Amygdala (tissue), 56 donors: ENCODE data around the gene CDKL1.
"Not testable (repeated sequence)": the region's sequence is repeated elsewhere in the genome, so short reads cannot be mapped to it uniquely, and the experiment has no call there.

ENCODE experiments used
- DNase-seq, 56 donors: peaks; one replicate each; lab custom pipeline; 2025; lab: John Stamatoyannopoulos, UW

The CDKL1 gene

DNA sequence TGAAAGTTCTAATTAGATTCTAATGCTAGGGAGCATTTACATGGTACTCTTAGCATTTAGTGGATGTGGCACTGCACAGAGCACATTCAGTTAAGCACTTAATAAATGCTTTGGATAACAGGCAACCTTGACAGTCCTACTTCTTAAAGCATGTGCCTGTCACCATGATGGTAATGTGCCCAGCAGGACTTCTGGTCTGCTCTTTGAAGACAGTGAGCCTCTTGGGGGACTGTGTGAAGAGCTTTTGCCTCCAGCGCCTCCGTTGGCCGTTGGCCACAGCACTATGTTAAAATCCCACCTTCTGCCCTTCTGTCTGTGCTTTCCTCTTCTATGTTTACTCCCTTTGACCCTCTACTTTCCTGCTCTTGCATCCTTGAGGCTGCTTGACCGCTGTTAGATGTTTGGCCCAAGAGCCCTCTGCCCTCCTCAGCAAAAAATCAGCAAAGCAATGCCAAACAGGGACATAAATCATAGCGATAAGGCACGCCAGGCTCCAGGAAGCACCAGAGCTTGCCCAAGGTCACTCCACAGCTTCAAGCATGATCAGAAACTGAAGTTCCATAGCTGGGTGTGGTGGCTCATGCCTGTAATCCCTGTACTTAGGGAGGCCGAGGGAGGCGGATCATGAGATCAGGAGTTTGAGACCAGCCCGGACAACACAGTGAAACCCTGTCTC is 8.3 kb downstream of the CDKL1 start:
- DNase-seq, result no peak

GRCh38 chr14:50387548-50387947 is 9.1 kb downstream of the CDKL1 start:
- no peak for DNase-seq

DNA sequence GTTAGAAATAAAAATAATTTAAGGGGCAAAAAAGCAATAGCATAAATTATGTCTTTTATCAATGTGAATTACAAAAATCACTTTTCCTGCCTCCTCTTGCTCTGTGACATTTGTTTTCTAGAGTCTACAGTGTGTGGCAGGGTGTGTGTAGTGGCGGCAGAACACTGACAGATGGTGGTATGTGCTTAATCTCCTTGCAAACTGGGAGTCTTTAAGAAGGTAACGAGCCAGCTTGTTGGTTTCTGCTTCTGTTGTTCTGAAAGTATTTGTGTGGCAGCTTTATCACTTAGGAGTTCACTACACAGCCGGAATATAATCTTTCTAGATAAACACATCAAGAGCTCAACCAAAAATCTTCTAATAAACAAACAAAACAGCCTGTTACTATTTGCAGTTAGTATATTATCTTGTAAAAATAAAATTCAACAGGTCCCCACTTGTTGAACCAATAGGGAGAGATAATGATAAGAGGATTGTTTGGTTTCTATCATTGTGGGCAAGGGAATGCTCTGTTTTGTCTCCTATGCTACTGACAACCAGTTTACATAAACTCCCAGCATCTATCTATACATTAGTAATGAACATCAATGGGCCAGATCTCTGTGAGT is 13.0 kb downstream of the CDKL1 start:
- DNase-seq, result peak in 1 of 56 donors; percentile 11

GRCh38 chr14:50381823-50382287 is 14.8 kb downstream of the CDKL1 start:
- DNase-seq, result no peak

GRCh38 chr14:50381008-50381407 is 15.7 kb downstream of the CDKL1 start:
- no peak for DNase-seq

GRCh38 chr14:50380455-50380854 is 16.2 kb downstream of the CDKL1 start:
- DNase-seq, result no peak

DNA sequence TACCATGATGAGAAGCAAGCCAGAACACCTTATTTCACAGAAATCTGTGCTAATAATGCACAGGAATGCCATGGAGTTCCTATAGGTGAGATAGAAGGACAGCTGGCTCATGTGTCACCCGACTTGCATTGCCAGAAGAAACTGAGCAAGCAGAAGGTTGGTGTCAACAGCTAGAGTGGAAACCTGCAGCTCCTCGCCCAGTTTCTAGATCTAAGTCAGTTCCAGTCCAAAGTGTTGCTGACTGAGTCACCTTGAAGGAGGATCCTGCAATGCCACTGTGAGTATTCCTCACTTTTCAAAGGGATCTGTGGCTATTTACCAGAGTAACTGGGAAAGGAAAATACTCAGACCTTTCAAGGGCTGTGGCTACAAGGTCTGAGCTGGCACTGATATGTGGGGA is 17.1 kb downstream of the CDKL1 start:
- no peak for DNase-seq

DNA sequence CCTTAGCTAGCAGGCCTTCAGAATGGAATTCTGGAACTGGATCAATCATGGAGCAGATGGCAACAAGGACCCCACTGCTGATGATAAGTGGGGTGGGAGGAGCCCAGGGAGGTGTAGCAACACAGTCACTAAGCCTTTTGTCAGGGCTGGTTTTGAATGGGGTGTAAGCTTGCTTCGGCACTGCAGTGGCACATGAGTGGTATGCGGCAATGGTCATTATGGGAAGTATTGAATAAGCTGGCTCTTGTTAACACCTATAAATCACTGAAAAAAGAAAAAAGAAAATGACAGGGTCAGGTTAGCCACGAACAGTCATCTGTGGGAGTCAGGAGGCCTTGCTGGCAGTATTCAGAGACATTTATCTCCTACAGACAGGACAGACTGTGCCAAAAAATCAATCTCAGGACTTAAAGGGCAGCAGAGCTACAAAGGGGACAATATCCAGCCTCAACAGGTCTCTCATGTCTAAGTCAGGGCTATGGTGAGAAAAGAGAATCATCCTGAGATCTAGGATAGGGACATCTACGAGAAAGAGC is 19.1 kb downstream of the CDKL1 start:
- DNase-seq, result no peak

DNA sequence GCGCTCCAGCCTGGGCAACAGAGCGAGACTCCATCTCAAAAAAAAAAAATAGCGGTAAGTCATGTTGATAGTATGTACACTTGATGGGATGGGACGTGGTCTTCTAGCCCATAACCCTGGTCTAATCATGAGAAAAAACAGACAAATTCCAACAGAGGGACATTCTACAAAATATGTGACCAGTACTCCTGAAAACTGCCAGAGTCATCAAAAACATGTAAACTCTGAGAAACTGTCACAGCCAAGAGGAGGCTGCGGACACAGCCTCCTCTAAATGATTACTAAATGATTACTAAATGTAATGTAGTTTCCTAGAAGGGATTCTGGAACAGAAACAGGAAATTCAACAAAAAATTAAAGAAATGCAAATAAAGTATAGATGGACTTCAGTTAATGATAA is 20.9 kb downstream of the CDKL1 start:
- DNase-seq, result no peak

- DNase-seq, result no peak
Observed at GRCh38 chr14:50373959-50374358, 22.7 kb downstream of the CDKL1 start.

GRCh38 chr14:50371546-50371945 is 25.1 kb downstream of the CDKL1 start:
- no peak for DNase-seq

- no peak for DNase-seq
Observed at GRCh38 chr14:50366589-50366988, 30.1 kb downstream of the CDKL1 start.

GRCh38 chr14:50366115-50366514 is 30.6 kb downstream of the CDKL1 start:
- no peak for DNase-seq

DNA sequence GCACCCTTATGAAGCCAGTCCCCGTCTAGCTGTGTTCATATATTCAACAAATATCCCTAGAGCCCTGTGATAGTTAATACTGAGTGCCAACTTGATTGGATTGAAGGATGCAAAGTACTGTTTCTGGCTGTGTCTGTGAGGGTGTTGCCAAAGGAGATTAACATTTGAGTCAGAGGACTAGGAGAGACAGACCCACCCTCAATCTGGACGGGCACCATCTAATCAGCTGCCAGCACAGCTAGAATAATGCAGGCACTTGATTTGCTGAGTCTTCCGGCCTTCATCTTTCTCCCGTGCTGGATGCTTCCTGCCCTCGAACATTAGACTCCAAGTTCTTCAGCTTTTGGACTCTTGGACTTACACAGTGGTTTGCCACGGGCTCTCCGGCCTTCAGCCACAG is 31.1 kb downstream of the CDKL1 start:
- DNase-seq, result not testable (repeated sequence)

DNA sequence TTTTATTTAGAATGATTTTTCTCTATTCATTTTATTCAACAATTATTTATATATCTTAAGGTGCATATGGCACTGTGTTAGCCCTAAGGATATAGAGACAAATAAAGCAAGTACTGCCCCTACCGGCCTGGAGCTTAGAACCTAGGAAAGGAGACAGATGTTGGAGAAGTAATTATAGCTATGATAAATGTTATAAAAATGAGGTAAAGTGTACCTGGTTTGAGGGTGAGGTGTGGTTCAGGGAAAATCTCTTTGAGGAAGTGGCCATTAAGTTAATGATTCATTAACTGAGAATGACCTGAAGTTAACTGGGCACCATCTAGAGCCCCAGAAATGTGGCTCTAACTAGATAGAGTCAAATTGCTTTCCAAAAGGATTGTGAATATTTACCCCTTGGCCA is 31.9 kb downstream of the CDKL1 start:
- DNase-seq, result no peak

DNA sequence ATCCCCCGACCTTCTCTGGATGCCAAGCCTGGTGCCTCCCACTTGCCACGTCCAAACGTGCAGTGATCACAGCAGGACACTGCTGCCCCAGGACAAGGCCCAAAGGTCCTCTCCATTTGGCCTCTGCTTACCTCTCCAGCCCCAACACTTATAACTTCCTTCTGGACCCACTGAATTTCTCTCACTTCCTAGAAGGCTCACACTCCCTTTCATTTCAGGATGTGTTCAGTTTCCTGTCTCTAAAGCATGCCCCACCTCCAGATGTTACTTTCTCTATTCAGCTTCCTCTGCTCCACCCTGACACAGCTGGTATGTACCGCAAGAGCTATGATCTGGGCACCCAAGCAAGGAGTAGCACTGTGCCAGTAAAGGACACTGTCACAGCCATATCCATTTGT is 33.0 kb downstream of the CDKL1 start:
- DNase-seq, result no peak

DNA sequence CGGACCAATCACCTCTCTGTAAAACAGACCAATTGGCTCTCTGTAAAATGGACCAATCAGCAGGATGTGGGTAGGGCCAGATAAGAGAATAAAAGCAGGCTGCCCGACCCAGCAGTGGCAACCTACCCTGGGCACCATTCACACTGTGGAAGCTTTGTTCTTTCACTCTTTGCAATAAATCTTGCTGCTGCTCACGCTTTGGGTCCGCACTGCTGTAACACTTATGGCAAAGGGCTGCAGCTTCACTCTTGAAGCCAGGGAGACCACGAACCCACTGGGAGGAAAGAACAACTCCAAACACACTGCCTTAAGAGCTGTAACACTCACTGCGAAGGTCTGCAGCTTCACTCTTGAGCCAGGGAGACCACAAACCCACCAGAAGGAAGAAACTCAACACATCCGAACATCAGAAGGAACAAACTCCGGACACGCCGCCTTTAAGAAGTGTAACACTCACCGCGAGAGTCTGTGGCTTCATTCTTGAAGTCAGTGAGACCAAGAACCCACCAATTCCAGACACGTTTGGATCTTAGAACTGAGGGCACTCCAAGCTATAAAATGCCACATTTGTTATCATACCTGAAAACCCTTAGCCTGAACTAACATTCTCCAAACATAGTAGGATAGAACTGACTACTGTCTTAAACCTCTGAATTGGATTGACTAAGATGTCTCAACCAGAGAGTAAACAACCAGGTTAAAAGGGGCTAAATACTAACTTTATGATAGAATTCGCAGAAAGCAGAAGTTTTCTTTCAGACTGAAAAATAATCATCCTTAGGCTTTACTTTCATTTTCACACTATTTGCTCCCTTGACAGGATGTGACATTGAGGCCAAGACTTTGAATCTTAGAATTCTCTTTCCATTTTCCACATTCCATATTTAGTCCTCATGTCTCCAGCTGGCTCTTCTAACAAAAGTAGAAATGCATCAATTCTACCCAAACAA is 33.6 kb downstream of the CDKL1 start:
- DNase-seq, result no peak

DNA sequence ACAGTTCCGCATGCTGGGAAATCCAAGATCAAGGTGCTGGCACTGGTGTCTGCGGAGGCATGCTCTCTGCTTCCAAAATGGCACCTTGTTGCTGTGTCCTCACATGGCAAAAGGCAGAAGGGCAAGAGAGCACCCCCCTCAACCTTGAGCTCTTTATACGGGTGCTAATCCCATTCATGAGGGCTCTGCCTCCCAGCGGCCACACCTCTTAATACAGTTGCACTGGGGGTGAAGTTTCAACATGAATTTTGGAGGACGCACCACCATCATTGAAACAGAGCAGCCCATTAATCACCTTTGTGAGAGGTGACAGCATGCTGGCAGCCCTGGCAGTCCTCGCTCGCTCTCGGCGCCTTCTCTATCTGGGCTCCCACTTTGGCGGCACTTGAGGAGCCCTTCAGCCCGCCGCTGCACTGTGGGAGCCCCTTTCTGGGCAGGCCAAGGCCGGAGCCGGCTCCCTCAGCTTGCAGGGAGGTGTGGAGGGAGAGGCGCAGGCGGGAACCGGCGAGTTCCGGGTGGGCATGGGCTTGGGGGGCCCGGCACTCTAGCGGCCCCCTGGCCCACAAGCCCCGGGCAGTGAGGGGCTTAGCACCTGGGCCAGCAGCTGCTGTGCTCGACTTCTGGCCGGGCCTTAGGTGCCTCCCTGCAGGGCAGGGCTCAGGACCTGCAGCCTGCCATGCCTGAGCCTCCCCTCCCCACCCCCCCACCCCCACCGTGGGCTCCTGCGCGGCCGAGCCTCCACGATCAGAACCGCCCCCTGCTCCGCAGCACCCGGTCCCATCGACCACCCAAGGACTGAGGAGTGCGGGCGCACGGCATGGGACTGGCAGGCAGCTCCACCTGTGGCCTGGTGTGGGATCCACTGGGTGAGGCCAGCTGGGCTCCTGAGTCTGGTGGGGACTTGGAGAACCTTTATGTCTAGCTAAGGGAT is 34.9 kb downstream of the CDKL1 start:
- not testable (repeated sequence) for DNase-seq

DNA sequence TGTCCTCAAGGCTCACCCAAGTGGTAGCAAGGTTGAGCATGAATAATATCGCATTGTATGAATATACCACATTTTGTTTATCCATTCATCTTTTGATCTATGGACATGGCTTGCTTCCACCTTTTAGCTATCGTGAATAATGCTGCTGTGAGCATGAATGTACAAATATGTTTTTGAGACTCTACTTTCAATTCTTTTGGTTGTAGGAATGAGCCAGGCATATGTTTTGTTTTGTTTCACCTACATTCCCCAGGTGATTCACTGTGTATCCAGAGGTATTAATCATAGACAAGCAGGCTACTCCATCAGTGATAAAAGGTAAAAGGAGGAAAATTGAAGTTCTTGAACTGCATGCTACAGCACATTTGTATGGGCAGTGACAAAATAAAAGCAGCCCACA is 35.8 kb downstream of the CDKL1 start:
- no peak for DNase-seq

- no peak for DNase-seq
Observed at GRCh38 chr14:50360093-50360492, 36.6 kb downstream of the CDKL1 start.
